HG03064 (cell line): ENCODE results near the gene WAPL.

Experiments used
- ATAC-seq: cut with Tn5 transposase; IDR thresholded peaks from one replicate; pipeline ENCODE4 v1.9.1; 2021; ENCODE audit warnings: low read depth; ENCODE audit not compliant: unreplicated experiment

Gene WAPL

GRCh38 chr10:86480571-86480970, 41.0 kb downstream of the WAPL start:
- ATAC-seq: no peak

DNA sequence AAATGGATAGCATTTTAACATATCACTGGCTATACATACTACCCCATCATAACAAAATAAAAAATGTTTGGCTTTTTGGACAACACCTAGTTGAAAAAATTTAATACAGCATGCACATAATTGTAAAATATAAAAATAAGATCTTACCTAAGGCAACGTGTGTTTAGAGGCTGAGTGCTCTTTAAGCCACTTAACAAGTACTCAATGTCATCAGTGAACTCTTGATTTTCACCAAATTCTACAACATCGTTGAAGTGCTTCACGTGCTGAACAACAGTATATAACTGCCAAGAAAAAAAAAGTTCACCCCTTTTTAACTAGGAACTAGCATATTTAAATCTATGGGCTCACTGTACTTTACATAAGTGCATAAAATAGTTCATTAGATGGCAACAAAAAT, 49.5 kb downstream of the WAPL start:
- ATAC-seq: no peak

DNA sequence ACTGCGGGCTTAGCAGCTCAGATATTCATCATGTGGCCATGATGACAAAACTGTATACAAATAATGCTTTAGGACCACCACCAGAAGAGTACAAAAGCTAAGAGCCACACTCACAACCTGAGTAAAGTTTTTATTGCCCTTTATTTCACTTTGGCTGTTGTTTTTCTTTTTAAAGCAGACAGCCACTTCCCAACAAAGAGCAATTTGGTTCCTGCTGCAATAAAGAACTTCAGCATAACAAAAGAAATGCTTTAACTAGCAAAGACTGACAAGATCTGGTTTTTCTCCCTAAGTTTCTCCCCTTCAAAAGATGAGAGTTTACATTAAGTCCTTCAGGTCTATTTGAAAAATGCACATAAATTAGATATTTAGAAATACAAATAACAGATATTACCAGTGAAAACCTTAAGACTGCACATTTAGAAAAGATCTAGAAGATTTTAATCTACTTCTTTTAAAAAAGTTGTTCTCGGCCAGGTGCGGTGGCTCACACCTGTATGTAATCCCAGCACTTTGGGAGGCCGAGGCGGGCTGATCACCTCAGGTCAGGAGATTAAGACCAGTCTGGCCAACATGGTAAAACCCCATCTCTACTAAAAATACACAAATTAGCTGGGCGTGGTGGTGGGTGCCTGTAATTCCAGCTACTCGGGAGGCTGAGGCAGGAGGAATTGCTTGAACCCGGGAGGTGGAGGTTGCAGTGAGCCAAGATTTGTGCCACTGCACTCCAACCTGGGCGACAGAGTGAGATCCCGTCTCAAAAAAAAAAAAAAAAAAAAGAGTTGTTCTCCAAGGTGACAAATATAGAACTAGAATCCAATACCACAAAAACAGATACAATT, 59.4 kb downstream of the WAPL start:
- ATAC-seq: no peak

DNA sequence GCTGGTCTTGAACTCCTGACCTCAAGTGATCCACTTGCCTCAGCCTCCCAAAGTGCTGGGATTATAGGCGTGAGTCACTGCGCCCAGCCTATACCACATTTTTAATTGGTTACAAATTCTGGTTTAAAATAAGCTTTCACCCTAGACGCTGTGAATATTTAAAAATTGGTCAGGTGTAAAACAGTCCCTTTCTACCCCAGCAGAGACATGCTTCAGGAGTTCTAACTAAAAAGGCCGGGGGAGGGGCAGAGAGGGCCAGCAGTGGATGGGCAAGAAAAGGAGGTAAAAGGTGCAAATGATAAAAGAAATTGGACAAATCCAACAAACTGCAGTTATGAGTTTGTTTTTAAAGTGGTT, 70.0 kb downstream of the WAPL start:
- no peak for ATAC-seq

GRCh38 chr10:86450806-86451603, 70.6 kb downstream of the WAPL start:
- no peak for ATAC-seq

DNA sequence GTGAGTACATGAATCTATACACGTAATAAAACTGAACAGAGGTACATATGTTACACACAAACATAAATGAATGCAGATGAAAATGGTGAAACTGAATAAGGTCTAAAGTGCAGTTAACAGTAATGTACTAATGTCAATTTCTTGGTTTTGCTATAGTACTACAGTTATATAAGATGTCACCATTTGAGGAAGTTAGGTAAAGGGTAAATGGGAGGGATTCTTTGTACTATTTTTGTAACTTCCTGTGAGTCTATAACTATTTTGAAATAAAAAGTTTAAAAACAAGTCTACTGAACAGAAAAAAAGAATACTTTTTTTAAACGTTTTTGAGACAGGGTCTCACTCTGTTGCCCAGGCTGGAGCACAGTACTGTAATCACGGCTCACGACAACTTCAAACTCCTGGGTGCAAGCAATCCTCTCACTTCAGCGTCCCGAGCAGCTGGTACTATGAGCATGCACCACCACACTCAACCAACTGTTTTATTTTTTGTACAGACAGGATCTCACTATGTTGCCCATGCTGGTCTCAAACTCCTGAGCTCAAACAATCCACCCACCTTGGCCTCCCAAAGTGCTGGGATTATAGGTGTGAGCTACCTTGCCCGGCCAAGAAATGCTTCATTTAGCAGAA, 71.5 kb downstream of the WAPL start:
- ATAC-seq: no peak

DNA sequence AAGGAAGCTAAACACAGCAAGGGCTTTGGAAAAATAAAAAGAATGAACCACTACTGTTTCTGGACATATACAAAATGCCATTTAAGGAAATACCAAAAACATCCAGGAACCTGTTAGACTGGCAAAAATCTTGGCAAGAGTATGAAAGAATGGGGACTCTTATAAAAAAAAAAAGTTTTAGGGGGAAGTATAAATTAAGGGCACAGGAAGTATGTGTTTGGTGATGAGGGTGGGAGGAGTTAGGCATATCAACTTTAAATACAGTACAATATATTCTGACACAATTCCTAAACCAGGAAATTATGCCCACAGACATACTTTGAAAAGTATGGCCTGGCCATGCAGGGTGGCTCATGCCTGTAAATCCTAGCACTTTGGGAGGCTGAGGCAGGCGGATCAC, 74.2 kb downstream of the WAPL start:
- no peak for ATAC-seq

GRCh38 chr10:86446987-86447386, 74.6 kb downstream of the WAPL start:
- ATAC-seq: no peak

- no peak for ATAC-seq
Measured at GRCh38 chr10:86446440-86446839, 75.2 kb downstream of the WAPL start.

DNA sequence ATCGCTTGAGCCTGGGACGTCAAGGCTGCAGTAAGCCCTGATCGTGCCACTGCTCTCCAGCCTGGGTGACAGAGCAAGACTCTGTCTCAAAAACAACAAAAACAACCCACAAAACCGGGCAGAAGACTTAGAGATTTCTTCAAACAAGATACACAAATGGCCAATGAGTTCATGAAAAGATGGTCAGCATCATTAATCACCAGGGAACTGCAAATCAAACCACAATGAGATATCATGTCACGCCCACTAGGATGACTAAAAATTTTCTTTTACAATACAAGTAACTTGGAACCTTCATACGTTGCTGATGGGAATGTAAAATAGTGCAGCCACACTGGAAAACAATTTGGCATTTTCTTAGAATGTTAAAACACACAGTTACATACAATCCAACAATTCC, 77.7 kb downstream of the WAPL start:
- no peak for ATAC-seq

- ATAC-seq: no peak
Measured at GRCh38 chr10:86443069-86443468, 78.5 kb downstream of the WAPL start.

- ATAC-seq: no peak
Measured at GRCh38 chr10:86440874-86441843, 80.4 kb downstream of the WAPL start.

GRCh38 chr10:86439544-86439943, 82.0 kb downstream of the WAPL start:
- ATAC-seq: no peak

- ATAC-seq: no peak
Measured at GRCh38 chr10:86438091-86438749, 83.4 kb downstream of the WAPL start.

- ATAC-seq: no peak
Measured at GRCh38 chr10:86437447-86437846, 84.1 kb downstream of the WAPL start.

GRCh38 chr10:86436963-86437362, 84.6 kb downstream of the WAPL start:
- no peak for ATAC-seq

DNA sequence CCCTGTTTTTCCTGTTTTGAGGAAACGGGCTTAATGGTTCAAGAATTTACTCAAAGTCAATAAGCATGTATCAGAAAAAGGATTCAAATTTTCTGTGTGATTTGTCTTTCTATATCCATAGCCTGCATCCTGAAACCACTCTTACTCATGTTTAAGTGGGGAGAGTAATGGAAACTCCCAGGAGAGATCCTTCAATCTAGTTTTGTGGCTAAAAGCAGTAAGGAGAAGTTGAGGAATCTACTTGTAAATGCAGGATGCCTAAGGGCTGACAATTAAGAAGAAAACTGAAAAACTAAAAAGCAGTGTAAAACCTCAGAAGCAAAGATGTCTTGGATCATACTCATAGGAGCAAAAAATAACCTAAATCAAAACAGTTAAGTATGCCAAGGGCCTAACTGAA, 86.9 kb downstream of the WAPL start:
- ATAC-seq: no peak

GRCh38 chr10:86423739-86424138, 97.9 kb downstream of the WAPL start:
- ATAC-seq: no peak

DNA sequence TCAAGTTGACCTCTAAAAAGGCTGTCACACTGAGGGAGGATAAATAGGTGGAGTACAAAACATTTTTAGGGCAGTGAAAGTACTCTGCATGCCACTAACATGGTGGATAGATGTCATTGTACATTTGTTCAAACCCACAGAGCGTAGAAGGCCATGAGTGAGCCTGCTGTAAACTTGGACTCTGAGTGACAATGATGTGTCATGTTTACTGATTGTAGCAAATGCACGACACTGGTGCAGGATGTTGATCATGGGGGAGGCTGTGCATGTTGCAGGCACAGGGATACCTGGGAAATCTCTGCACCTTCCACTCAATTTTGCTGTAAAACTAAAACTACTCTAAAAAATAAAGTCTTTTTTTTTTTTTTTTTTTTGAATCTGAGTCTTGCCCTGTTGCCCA, 102.5 kb downstream of the WAPL start:
- ATAC-seq: no peak

GRCh38 chr10:86415583-86415982, 106.0 kb downstream of the WAPL start:
- ATAC-seq: no peak
